WTC11 (cell line): ENCODE results near the gene OR2V2. TPM values are rescaled to one million over a fixed set of nuclear protein-coding genes. Genes with fewer than 3 reads are reported as not detected.

Source experiments
- ATAC-seq: fragments of 200-7000 bp; cut with Tn5 transposase; 2 replicates; pipeline ENCODE4 v1.10.0; 2021; ENCODE audit warnings: mild to moderate bottlenecking, moderate library complexity
- CTCF ChIA-PET: fragments of 300-600 bp; sonication (Branson Sonifier 250); formaldehyde crosslinking; loops from one replicate; lab custom pipeline; 2021; ENCODE audit warnings: antibody characterized with exemption; lab: Charles Lee
- POLR2A ChIA-PET: fragments of 350-600 bp; sonication (Branson Sonifier 250); formaldehyde crosslinking; loops from one replicate; lab custom pipeline; 2021; ENCODE audit warnings: antibody characterized with exemption; lab: Charles Lee
- DNase-seq: peaks from one replicate; pipeline ENCODE4 v3.0.0; 2021; ENCODE audit warnings: low spot score
- H3K27ac Mint-ChIP-seq: 2 replicates; pipeline ENCODE4 v1.8.0; 2021; ENCODE audit warnings: mixed read lengths
- H3K27me3 Mint-ChIP-seq: 2 replicates; pipeline ENCODE4 v1.8.0; 2021; ENCODE audit warnings: low read depth, mild to moderate bottlenecking, moderate library complexity, mixed read lengths
- H3K36me3 Mint-ChIP-seq: 2 replicates; pipeline ENCODE4 v1.8.0; 2021; ENCODE audit warnings: mixed read lengths
- H3K4me1 Mint-ChIP-seq: 2 replicates; pipeline ENCODE4 v1.8.0; 2022; ENCODE audit warnings: mixed read lengths
- H3K4me3 Mint-ChIP-seq: 2 replicates; pipeline ENCODE4 v1.8.0; 2021; ENCODE audit warnings: mild to moderate bottlenecking, moderate library complexity, mixed read lengths
- H3K9me3 Mint-ChIP-seq: 2 replicates; pipeline ENCODE4 v1.8.0; 2021; ENCODE audit warnings: mixed read lengths
- CBFB ChIP-seq: sonication (generic); formaldehyde crosslinking; IDR thresholded peaks from 2 replicates; pipeline ENCODE4 v1.8.1; 2022; ENCODE audit warnings: mild to moderate bottlenecking, low read depth, missing genetic modification reagents
- ETV6 ChIP-seq: sonication (generic); formaldehyde crosslinking; IDR thresholded peaks from 2 replicates; pipeline ENCODE4 v1.8.1; 2022; ENCODE audit warnings: mild to moderate bottlenecking, missing genetic modification reagents
- OVOL2 ChIP-seq: fragments of 250-450 bp; sonication (Bioruptor Pico); IDR thresholded peaks from 2 replicates; pipeline ENCODE4 v1.9.0; 2021; ENCODE audit warnings: mild to moderate bottlenecking, borderline replicate concordance
- PRRX2 ChIP-seq: fragments of 250-450 bp; sonication (Bioruptor Pico); IDR thresholded peaks from 2 replicates; pipeline ENCODE4 v1.8.0; 2021; ENCODE audit warnings: mild to moderate bottlenecking
- total RNA-seq: library from RNA; stranded (reverse); gene quantifications from 3 replicates; pipeline ENCODE4 v1.2.3, GENCODE V29; 2021
- TF ChIP-seq, protein P1 (sequence below): sonication (generic); formaldehyde crosslinking; IDR thresholded peaks from 2 replicates; pipeline ENCODE4 v1.8.1; 2022; ENCODE audit warnings: low read depth, missing genetic modification reagents, borderline replicate concordance
- TF ChIP-seq, protein P2 (sequence below): sonication (generic); formaldehyde crosslinking; IDR thresholded peaks from 2 replicates; pipeline ENCODE4 v1.8.1; 2023; ENCODE audit warnings: mild to moderate bottlenecking, moderate library complexity, missing genetic modification reagents
- TF ChIP-seq, protein P3 (sequence below): sonication (generic); formaldehyde crosslinking; IDR thresholded peaks from 2 replicates; pipeline ENCODE4 v1.8.0; 2022; ENCODE audit warnings: missing genetic modification reagents
- TF ChIP-seq, protein P4 (sequence below): sonication (generic); formaldehyde crosslinking; IDR thresholded peaks from 2 replicates; pipeline ENCODE4 v1.8.1; 2022; ENCODE audit warnings: mild to moderate bottlenecking, missing genetic modification reagents, moderate library complexity, borderline replicate concordance
- TF ChIP-seq, protein P5 (sequence below): sonication (generic); formaldehyde crosslinking; IDR thresholded peaks from 2 replicates; pipeline ENCODE4 v1.8.1; 2022; ENCODE audit warnings: low read depth, mild to moderate bottlenecking, moderate library complexity, missing genetic modification reagents, borderline replicate concordance
- TF ChIP-seq, protein P6 (sequence below): fragments of 250-450 bp; sonication (Bioruptor Pico); IDR thresholded peaks from 2 replicates; pipeline ENCODE4 v1.9.0; 2021; ENCODE audit warnings: moderate library complexity, mild to moderate bottlenecking, inconsistent platforms, borderline replicate concordance

The OR2V2 gene
- total RNA-seq, 1 experiment from 2014 or later = not detected

DNA sequence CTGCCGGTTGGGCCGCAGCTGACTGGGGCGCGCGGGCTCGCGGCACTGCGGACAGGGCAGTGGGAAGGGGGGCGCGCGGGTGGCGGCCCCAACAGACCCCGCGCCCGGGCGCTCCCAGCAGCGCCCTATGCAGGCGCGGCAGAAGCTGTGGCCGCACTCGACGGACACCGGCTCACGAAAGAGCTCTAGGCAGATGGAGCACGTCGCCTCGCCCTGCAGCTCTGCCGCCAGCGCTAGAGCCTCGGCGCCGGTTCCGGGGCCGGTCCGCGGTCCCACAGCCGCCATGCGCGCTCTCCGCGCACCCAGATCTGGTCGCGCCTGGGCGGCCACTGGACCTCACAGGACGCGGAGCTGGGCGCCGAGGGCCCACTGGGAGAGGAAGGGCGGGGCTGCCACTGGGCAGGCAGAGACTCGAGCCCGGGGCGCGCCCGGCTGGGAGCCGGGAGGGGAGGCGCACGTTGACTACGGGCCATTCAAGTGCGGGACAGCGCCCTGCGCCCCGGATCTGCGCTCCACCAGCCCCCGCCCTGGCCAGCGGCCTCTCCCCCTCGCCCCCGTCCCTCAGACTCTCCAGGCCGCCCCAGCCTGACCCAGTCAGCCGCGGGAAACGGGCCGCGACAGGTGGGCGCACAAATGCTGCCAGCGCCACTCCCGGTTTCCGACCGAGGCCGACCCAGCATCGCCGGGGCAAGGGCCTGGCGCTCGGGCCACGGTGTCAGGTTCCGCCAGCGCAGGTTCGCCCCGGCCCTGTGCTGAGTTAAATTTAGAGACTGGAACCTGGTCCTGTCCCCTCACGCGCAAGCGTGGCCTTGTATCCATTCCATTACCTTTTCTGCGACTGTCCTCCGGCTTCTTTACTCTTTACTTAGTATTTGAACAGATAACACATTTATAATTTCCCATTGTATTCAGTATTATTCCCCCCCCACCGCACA lies 57.7 kb downstream of the OR2V2 start, which contains the start of gene TRIM7 (continued):
- TF ChIP-seq, protein P1, sequence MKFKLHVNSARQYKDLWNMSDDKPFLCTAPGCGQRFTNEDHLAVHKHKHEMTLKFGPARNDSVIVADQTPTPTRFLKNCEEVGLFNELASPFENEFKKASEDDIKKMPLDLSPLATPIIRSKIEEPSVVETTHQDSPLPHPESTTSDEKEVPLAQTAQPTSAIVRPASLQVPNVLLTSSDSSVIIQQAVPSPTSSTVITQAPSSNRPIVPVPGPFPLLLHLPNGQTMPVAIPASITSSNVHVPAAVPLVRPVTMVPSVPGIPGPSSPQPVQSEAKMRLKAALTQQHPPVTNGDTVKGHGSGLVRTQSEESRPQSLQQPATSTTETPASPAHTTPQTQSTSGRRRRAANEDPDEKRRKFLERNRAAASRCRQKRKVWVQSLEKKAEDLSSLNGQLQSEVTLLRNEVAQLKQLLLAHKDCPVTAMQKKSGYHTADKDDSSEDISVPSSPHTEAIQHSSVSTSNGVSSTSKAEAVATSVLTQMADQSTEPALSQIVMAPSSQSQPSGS = no peak
- TF ChIP-seq, protein P2, sequence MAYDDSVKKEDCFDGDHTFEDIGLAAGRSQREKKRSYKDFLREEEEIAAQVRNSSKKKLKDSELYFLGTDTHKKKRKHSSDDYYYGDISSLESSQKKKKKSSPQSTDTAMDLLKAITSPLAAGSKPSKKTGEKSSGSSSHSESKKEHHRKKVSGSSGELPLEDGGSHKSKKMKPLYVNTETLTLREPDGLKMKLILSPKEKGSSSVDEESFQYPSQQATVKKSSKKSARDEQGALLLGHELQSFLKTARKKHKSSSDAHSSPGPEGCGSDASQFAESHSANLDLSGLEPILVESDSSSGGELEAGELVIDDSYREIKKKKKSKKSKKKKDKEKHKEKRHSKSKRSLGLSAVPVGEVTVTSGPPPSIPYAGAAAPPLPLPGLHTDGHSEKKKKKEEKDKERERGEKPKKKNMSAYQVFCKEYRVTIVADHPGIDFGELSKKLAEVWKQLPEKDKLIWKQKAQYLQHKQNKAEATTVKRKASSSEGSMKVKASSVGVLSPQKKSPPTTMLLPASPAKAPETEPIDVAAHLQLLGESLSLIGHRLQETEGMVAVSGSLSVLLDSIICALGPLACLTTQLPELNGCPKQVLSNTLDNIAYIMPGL (CRISPR knock-in tag) = peak; percentile 70; the same call in 1 of the 2 replicates
- no peak for TF ChIP-seq ETV6

DNA sequence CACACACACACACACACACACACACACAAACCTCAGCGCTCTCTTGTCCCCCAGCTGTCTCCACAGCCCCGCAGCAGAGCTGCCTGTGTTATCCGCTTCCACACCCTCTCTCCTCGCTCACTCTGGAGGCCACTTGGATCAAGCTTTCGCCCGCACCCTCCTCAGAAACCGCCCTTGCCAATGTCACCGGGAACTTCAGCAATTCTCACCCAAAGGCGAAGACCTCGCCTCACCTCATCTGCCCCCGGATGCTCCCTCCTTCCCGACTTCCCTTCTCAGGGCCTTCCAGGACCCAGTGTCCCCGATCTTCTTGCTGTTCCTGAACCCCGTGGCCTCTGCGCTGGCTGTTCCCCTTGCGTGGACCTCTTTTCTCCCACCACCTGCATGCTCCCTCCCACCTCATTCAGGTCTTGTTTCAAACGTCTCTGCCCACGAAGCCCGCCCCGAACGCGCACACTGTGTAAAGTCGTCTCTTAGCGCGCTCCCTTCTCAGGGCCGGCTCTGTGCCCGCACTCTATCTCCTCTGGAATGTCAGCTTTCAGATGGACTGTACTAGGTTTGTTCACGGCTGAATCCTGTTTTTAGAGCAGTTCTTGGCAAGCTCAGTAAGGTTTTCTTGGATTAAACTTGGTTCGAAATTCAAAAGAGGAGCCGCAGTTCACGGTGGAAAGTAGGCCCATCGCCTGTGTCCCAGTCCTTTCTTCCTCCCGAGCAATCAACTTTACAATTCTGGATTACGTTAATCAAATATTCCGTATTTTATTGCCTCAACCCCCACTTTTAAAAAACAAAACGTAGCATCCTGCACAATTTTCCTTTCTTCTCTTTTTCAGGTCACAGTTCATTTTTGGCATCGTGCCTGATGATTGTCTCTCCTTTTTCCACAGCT lies 58.6 kb downstream of the OR2V2 start:
- DNase-seq = peak; percentile 29
- H3K36me3 Mint-ChIP-seq = peaks cover 6% of the 10 kb centered on the region; the same call in 1 of the 2 replicates
- H3K27ac Mint-ChIP-seq = no peak overlapping the region
- peak overlapping the region; percentile 94 for H3K4me3 Mint-ChIP-seq
- H3K27me3 Mint-ChIP-seq = peaks cover 62% of the 10 kb centered on the region
- ATAC-seq = no peak
- ChIA-PET POLR2A (interaction anchor here (0.8 to 1.8 kb wide), 4 partner anchors 8 to 18 kb away, joined by 3 to 11 read pairs (median 6); partner anchors contain the start of gene TRIM41), CTCF (interaction anchor here (0.6 to 4.6 kb wide), 8 partner anchors 9 to 39 kb away, joined by 3 to 42 read pairs (median 6); partner anchors contain the start of gene TRIM41)
- H3K9me3 Mint-ChIP-seq = no peaks in the 10 kb centered on the region
- no peak for TF ChIP-seq CBFB (CRISPR knock-in tag)
- TF ChIP-seq, protein P2 (CRISPR knock-in tag) = no peak
- TF ChIP-seq, protein P3, sequence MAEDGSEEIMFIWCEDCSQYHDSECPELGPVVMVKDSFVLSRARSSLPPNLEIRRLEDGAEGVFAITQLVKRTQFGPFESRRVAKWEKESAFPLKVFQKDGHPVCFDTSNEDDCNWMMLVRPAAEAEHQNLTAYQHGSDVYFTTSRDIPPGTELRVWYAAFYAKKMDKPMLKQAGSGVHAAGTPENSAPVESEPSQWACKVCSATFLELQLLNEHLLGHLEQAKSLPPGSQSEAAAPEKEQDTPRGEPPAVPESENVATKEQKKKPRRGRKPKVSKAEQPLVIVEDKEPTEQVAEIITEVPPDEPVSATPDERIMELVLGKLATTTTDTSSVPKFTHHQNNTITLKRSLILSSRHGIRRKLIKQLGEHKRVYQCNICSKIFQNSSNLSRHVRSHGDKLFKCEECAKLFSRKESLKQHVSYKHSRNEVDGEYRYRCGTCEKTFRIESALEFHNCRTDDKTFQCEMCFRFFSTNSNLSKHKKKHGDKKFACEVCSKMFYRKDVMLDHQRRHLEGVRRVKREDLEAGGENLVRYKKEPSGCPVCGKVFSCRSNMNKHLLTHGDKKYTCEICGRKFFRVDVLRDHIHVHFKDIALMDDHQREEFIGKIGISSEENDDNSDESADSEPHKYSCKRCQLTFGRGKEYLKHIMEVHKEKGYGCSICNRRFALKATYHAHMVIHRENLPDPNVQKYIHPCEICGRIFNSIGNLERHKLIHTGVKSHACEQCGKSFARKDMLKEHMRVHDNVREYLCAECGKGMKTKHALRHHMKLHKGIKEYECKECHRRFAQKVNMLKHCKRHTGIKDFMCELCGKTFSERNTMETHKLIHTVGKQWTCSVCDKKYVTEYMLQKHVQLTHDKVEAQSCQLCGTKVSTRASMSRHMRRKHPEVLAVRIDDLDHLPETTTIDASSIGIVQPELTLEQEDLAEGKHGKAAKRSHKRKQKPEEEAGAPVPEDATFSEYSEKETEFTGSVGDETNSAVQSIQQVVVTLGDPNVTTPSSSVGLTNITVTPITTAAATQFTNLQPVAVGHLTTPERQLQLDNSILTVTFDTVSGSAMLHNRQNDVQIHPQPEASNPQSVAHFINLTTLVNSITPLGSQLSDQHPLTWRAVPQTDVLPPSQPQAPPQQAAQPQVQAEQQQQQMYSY = no peak
- H3K4me1 Mint-ChIP-seq = peaks cover 23% of the 10 kb centered on the region

DNA sequence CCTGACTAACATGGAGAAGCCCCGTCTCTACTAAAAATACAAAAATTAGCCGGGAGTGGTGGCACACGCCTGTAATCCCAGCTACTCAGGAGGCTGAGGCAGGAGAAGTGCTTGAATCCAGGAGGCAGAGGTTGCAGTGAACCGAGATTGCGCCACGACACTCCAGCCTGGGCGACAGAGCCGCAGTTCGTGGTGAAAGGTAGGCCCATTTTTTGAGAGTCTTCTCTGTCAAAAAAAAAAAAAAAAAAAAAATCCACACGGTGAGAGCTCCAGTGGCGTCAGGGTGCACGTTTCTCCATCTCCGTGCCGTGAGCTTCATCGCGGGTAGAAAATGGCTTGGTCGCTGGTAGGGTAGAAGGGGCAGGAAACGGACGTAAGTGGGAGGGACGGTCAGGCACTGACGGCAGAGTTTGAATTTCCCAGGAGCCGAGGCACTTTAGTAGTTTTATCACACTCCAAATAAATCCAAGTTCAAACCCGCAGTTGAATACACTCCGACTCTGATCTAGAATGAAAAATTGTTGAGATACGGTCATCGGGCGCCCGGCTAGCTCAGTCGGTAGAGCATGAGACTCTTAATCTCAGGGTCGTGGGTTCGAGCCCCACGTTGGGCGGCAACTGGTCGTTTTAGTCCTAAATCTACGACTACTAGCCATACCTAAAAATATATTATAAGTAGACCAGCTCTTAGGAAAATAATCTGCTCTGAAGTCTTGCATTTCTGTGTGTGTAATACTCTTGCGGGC lies 60.0 kb downstream of the OR2V2 start:
- Mint-ChIP-seq H3K9me3 (no peaks in the 10 kb centered on the region), H3K4me3 (peak overlapping the region; percentile 94), H3K4me1 (peaks cover 18% of the 10 kb centered on the region), H3K36me3 (peaks cover 6% of the 10 kb centered on the region; the same call in 1 of the 2 replicates), H3K27me3 (peaks cover 49% of the 10 kb centered on the region), H3K27ac (peak overlapping the region; percentile 52)
- ATAC-seq (peak; percentile 53), DNase-seq (peak; percentile 88)
- ChIA-PET POLR2A (interaction anchor here (0.5 to 1.8 kb wide), 7 partner anchors 9 to 44 kb away, joined by 3 to 11 read pairs (median 4); partner anchors contain the start of genes RACK1 and TRIM41), CTCF (interaction anchor here (0.7 to 4.6 kb wide), 7 partner anchors 11 to 69 kb away, joined by 3 to 42 read pairs (median 6); partner anchors contain the start of gene TRIM41)
- no peak for TF ChIP-seq CBFB (CRISPR knock-in tag)
- TF ChIP-seq, protein P4, sequence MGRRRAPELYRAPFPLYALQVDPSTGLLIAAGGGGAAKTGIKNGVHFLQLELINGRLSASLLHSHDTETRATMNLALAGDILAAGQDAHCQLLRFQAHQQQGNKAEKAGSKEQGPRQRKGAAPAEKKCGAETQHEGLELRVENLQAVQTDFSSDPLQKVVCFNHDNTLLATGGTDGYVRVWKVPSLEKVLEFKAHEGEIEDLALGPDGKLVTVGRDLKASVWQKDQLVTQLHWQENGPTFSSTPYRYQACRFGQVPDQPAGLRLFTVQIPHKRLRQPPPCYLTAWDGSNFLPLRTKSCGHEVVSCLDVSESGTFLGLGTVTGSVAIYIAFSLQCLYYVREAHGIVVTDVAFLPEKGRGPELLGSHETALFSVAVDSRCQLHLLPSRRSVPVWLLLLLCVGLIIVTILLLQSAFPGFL (CRISPR knock-in tag) = no peak
- no peak for TF ChIP-seq OVOL2
- TF ChIP-seq PRRX2 (CRISPR knock-in tag) = 0 out of 2 replicates have a peak, but pooled peaks have one; percentile 39
- TF ChIP-seq, protein P5, sequence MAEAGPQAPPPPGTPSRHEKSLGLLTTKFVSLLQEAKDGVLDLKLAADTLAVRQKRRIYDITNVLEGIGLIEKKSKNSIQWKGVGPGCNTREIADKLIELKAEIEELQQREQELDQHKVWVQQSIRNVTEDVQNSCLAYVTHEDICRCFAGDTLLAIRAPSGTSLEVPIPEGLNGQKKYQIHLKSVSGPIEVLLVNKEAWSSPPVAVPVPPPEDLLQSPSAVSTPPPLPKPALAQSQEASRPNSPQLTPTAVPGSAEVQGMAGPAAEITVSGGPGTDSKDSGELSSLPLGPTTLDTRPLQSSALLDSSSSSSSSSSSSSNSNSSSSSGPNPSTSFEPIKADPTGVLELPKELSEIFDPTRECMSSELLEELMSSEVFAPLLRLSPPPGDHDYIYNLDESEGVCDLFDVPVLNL (CRISPR knock-in tag) = no peak
- TF ChIP-seq, protein P2 (CRISPR knock-in tag) = peak; percentile 22; the same call in 1 of the 2 replicates
- TF ChIP-seq, protein P6, sequence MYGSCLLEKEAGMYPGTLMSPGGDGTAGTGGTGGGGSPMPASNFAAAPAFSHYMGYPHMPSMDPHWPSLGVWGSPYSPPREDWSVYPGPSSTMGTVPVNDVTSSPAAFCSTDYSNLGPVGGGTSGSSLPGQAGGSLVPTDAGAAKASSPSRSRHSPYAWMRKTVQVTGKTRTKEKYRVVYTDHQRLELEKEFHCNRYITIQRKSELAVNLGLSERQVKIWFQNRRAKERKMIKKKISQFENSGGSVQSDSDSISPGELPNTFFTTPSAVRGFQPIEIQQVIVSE (CRISPR knock-in tag) = no peak
